Ishikawa (cell line): ENCODE results near the gene GNA15.

Experiments
- CEBPB ChIP-seq: IDR thresholded peaks from 2 replicates; pipeline ENCODE4 v1.6.1; 2012
- CREB1 ChIP-seq: IDR thresholded peaks from 2 replicates; pipeline ENCODE4 v1.6.1; 2012; ENCODE audit warnings: low read depth
- EGR1 ChIP-seq: IDR thresholded peaks from 2 replicates; pipeline ENCODE4 v1.6.1; 2012
- EP300 ChIP-seq: IDR thresholded peaks from 2 replicates; pipeline ENCODE4 v1.6.1; 2012; ENCODE audit warnings: borderline replicate concordance
- MAX ChIP-seq: IDR thresholded peaks from 2 replicates; pipeline ENCODE4 v1.6.1; 2012
- RAD21 ChIP-seq: IDR thresholded peaks from 2 replicates; pipeline ENCODE4 v1.6.1; 2012; ENCODE audit warnings: low read depth
- REST ChIP-seq: IDR thresholded peaks from 2 replicates; pipeline ENCODE4 v1.6.1; 2012; ENCODE audit warnings: low read depth, mild to moderate bottlenecking
- TAF1 ChIP-seq: IDR thresholded peaks from 2 replicates; pipeline ENCODE4 v1.6.1; 2012; ENCODE audit warnings: low read depth, mild to moderate bottlenecking
- TCF12 ChIP-seq: IDR thresholded peaks from 2 replicates; pipeline ENCODE4 v1.6.1; 2012; ENCODE audit warnings: low read depth
- USF1 ChIP-seq: IDR thresholded peaks from 2 replicates; pipeline ENCODE4 v1.6.1; 2012
- YY1 ChIP-seq: IDR thresholded peaks from 2 replicates; pipeline ENCODE4 v1.6.1; 2012; ENCODE audit warnings: low read depth
- ZBTB7A ChIP-seq: IDR thresholded peaks from 2 replicates; pipeline ENCODE4 v1.6.1; 2012; ENCODE audit warnings: low read depth

GRCh38 chr19:3152419-3152780 lies 16.6 kb downstream of the GNA15 start:
- TF ChIP-seq CEBPB: no peak
- no peak for TF ChIP-seq TCF12
- TF ChIP-seq REST: no peak
- TF ChIP-seq EP300: no peak
- TF ChIP-seq MAX: no peak
- no peak for TF ChIP-seq YY1
- TF ChIP-seq CREB1: no peak
- TF ChIP-seq TAF1: no peak
- TF ChIP-seq ZBTB7A: no peak
- no peak for TF ChIP-seq USF1
- TF ChIP-seq RAD21: no peak
- no peak for TF ChIP-seq EGR1
